CD4-positive, alpha-beta T cell treated with Interleukin-12 subunit alpha and Interleukin-12 subunit beta, for 1 hour (primary cell): ENCODE data around the gene CPN1.
"Not testable (repeated sequence)": the region's sequence is repeated elsewhere in the genome, so short reads cannot be mapped to it uniquely, and the experiment has no call there.

ENCODE experiments used
- DNase-seq: peaks from one replicate; pipeline ENCODE4 v3.0.0-alpha.2; 2020

Gene CPN1

GRCh38 chr10:100020886-100021253, 60.8 kb downstream of the CPN1 start:
- no peak for DNase-seq

GRCh38 chr10:100020142-100020885, 61.4 kb downstream of the CPN1 start:
- DNase-seq = no peak

GRCh38 chr10:100019787-100020141, 61.9 kb downstream of the CPN1 start:
- no peak for DNase-seq

- no peak for DNase-seq
Measured at GRCh38 chr10:100014071-100014762, 67.5 kb downstream of the CPN1 start.

- no peak for DNase-seq
Measured at GRCh38 chr10:100013621-100014020, 68.0 kb downstream of the CPN1 start.

GRCh38 chr10:100011906-100012305, 69.8 kb downstream of the CPN1 start:
- DNase-seq = not testable (repeated sequence)

GRCh38 chr10:100009793-100010676, 71.6 kb downstream of the CPN1 start, which contains the start of gene DNMBP:
Gene DNMBP (minus strand): TSS chr10:100009947. CDS start chr10:99972124, 37,823 bp downstream.
- DNase-seq = peak; percentile 84

GRCh38 chr10:100009283-100009792, 72.3 kb downstream of the CPN1 start:
- no peak for DNase-seq

GRCh38 chr10:100008708-100009282, 72.9 kb downstream of the CPN1 start:
- DNase-seq = no peak

- DNase-seq = no peak
Measured at GRCh38 chr10:100008142-100008522, 73.5 kb downstream of the CPN1 start.

- DNase-seq = no peak
Measured at GRCh38 chr10:100007231-100008141, 74.2 kb downstream of the CPN1 start.

GRCh38 chr10:100006243-100006886, 75.3 kb downstream of the CPN1 start:
- no peak for DNase-seq

- no peak for DNase-seq
Measured at GRCh38 chr10:100004805-100005510, 76.7 kb downstream of the CPN1 start.

GRCh38 chr10:100000109-100000644, 81.5 kb downstream of the CPN1 start:
- no peak for DNase-seq

- no peak for DNase-seq
Measured at GRCh38 chr10:99999319-100000108, 82.2 kb downstream of the CPN1 start.

- no peak for DNase-seq
Measured at GRCh38 chr10:99998889-99999288, 82.8 kb downstream of the CPN1 start.

- DNase-seq = no peak
Measured at GRCh38 chr10:99996671-99997648, 84.7 kb downstream of the CPN1 start.

- DNase-seq = no peak
Measured at GRCh38 chr10:99995713-99996112, 86.0 kb downstream of the CPN1 start.
